EH (cell line): ENCODE results near the gene EFNA2.
A peak's percentile ranks its signal among the peaks of the same experiment; 100 is the strongest.
"Not testable (repeated sequence)": the region's sequence is repeated elsewhere in the genome, so short reads cannot be mapped to it uniquely, and the experiment has no call there.

Source experiments
- DNase-seq: peaks from one replicate; pipeline ENCODE4 v3.0.0-alpha.2; 2015; ENCODE audit warnings: low read depth

EFNA2 gene

GRCh38 chr19:1318678-1319471 is 33.2 kb downstream of the EFNA2 start:
- DNase-seq: no peak

DNA sequence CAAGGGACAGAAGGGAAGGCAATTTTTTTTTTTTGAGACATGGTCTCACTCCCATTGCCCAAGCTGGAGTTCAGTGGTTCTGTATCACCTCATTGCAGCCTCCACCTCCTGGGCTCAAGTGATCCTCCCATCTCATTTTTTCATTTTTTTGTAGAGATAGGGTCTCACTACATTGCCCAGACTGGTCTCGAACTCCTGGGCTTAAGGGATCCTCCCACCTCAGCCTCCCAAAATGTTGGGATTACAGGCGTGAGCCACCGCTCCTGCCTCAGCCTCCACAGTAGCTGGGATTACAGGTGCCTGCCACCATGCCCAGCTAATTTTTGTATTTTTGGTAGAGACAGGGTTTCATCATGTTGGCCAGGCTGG is 34.6 kb downstream of the EFNA2 start:
- DNase-seq: not testable (repeated sequence)

- DNase-seq: no peak
Measured at GRCh38 chr19:1321539-1321938, 35.9 kb downstream of the EFNA2 start.

DNA sequence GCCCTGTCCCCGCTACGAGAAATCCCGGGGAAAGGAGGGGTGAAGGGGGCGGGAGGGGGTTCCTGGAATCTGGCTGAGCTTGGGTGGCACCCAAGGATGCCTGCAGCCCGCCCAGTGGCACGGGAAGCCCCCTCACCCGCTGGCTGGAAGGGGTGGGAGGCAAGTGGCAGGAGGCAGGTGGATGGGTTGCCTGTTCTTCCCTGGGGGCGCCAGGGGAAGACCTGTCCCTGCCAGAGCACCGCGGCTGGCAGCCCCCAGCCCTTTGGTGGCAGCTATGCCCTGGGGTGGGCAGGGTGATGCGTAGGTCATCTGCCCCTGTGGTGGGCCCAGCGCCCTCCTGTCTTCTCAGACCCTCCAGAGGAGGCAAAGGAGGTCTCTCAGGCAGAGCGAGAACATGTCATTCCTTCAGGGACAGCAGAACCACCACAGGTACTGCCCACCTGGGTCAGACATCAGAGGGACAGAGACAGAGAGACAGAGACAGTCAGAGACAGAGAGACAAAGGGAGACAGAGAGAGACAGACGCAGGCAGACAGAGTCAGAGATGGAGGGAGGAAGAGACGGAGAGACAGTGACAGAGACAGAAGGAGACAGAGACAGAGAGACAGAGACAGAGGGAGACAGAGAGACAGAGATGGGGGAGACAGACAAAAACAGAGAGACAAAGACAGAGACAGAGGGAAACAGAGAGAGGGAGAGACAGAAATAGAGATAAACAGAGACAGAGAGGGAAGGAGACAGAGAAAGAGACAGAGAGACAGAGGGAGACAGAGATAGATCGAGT is 36.7 kb downstream of the EFNA2 start:
- no peak for DNase-seq

DNA sequence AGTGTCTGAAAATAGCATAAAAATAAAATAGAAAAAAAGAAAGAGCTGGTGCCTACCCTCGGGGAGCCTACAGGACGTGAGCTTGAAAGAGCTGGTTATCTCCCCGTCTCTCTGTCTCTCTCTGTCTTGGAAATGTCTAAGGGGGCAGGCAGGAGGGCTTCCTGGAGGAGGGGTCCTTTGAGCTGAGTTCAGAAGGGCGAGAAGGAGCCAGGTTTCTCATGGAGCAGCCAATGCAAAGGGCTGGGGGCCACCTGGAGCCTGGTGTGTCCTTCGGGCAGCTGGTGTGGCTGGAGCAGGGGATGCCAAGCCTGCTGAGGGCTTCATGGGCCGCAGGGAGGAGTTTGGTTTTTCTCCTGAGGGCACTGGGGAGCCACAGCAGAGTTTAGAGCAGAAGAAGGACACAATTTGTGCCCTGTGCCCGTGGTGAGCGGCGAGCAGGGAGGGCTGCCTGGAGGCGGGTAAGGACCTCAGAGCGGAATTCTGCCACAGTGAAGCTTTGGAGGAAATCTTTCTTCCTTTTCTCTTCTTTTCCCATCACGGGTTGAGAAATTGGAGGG is 38.7 kb downstream of the EFNA2 start:
- DNase-seq: no peak

DNA sequence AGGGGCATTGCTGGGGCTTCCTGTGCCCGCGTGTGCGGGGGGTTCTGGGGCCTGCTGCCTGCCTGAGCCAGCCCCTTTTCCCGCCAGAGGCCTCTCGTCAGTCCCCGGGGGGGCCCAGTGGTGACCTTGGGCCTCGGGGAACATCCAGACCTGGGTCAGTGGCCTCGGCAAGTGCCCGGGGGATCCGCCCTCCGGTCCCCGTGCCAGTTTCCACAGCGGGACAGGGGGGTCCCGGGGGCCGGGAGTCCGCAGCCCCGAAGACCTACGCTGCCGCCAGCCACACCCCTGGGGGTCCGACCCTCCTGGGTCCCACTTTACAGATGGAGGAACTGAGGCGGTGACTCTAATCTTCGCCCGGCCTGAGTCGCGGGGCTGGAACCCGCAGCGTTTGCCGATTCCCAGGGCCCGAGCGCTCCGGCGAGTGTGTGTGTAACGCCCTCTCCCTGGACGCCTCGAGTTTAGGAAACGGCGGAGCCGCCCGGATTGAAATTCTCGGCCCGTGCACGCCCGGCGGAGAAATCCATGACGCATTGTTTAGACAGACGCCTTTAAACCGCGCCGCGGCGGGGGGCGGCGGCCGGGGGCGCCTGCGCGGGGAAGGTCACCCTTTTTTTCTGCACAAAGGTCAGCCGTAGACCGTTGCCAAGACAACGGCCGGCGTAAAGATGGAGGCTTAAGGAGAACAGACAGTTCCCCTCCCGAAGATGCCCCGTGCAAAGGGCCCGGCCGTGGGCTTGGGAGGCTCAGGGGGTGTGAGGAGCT is 39.3 kb downstream of the EFNA2 start:
- peak; percentile 81 for DNase-seq

- DNase-seq: no peak
Measured at GRCh38 chr19:1325568-1326294, 40.1 kb downstream of the EFNA2 start.

DNA sequence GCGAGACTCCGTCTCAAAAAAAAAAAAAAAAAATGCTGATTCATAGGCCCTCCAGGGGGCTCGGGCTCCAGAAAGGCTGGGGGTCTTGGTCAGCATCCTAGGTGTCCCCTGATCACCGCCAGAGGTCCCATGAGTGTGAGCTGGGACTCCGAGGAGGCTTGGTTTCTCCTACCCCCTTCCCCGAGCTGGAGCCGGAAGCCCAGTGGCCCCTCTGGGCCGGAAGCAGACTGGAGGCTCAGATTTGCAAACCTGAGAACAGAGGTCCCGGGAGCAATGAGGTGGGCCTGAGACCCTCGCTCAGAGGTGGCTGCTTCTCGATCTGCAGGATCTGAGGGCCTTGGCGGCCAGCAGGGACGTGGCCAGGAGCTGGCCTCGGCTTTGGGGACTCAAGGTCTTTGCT is 41.5 kb downstream of the EFNA2 start:
- no peak for DNase-seq

DNA sequence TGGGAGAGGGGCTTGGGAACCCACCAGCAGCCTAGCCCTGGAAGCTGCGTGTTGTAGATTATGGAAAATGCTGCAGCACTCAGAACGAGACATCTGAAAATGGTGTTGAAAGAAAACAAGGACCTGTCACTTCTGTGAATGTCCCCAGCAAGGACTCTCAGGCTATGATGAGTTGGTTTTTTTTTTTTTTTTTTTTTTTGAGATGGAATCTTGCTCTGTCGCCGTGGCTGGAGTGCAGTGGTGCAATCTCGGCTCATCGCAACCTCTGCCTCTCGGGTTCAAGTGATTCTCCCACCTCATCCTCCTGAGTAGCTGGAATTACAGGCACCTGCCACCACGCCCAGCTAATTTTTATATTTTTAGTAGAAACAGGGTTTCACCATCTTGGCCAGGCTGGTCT is 46.5 kb downstream of the EFNA2 start:
- DNase-seq: not testable (repeated sequence)

DNA sequence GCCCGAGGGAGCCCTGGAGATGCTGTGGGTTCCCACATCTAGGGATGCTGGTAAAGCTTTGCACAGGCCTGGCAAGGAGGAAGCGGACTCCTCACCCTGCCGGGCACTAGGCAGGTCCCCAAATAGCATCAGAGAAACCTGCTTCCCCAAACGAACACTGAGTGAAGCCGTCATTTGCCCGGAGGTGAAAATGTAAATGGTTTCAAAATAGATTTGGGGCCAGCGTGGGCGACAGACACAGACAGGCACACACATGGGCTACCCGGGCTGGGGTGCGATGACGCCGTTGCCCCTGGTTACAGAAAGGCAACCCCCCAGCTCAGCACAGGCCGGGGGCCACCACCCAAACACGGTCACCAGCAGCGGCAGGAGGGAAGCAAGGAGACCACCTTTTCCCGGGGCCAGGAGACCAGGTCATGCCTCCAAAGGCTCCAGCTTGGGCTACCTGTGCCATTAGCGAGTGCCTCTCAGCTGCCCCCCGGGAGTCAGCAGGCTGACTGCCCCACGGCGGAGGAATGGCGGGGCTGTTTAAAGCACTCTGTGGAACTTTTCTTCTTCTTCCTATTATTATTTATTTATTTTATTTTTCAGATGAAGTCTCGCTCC is 50.5 kb downstream of the EFNA2 start:
- no peak for DNase-seq

- no peak for DNase-seq
Measured at GRCh38 chr19:1340681-1341469, 55.2 kb downstream of the EFNA2 start.

- peak; percentile 23 for DNase-seq
Measured at GRCh38 chr19:1343041-1343440, 57.4 kb downstream of the EFNA2 start.

DNA sequence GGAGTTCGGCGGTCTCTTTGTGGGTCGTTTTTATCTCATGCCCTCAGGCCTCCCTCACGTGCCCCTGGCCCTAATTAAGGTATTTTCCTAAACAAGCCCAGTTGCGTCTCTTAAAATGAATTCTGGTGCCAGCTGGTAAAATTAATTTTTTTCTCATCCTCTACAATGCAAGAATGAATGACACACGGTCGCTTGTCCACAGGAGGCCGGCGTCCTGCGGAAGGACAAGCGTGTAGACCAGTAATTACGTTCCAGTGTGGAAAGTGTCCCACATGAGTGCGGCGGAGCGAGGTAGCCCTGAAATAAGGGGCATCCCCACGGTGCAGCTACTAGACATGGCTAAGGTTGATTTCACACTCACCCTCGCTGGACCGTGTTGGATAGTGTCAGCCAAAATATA is 63.5 kb downstream of the EFNA2 start:
- DNase-seq: no peak

- DNase-seq: no peak
Measured at GRCh38 chr19:1350867-1351266, 65.2 kb downstream of the EFNA2 start.
